HG02623 (cell line): ENCODE data around the gene AP4M1.

Experiments
- ATAC-seq: cut with Tn5 transposase; IDR thresholded peaks from one replicate; pipeline ENCODE4 v1.9.1; 2021; ENCODE audit warnings: moderate library complexity; ENCODE audit not compliant: unreplicated experiment

AP4M1 gene

DNA sequence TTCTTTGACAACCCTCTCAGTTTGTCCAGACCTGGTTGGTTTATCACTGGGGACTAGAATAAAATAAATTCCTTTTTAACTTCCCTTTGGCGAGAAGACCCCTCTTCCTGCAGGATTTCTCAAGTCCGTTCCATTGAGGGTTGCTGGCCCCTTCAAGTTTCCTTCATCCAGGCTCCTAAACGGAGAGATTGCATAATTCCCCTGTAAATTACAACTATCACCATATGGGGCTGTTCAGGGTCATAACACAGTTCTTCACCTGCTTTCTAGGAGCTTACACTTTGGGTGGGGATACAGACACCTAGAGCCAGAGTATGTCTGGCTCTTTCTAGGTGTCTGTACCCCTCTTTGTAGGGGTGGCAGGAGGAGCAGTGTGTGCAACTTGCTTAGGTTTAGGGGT, 15.9 kb upstream of the AP4M1 start:
- ATAC-seq: no peak

DNA sequence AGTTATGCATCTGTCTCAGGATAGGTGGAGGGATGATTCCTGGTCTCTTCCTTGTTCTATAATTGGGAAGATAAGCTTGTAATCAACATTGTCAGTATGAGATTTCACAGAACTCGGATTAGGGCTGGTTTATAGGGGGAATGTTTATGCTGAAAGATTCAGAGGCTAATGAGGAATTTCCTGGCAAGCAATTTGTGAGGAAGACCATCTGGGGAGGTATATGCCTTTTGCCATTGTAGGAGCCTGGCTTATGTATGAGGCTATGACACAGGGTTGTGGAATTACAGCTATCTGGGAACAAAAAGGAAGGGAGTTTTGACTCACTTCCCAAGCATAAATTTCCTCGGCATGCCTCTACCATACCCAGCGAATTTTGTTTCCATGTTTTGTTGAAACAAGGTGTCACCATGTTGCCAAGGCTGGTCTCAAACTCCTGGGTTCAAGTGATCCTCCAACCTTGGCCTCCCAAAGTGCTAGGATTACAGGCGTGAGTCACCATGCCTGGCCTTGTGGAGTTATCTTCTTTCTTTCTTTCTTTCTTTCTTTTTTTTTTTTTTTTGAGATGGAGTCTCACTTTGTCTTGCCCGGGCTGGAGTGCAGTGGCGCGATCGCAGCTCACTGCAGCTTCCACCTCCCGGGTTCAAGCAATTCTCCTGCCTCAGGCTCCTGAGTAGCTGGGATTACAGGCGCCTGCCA, 14.2 kb upstream of the AP4M1 start:
- ATAC-seq: no peak

DNA sequence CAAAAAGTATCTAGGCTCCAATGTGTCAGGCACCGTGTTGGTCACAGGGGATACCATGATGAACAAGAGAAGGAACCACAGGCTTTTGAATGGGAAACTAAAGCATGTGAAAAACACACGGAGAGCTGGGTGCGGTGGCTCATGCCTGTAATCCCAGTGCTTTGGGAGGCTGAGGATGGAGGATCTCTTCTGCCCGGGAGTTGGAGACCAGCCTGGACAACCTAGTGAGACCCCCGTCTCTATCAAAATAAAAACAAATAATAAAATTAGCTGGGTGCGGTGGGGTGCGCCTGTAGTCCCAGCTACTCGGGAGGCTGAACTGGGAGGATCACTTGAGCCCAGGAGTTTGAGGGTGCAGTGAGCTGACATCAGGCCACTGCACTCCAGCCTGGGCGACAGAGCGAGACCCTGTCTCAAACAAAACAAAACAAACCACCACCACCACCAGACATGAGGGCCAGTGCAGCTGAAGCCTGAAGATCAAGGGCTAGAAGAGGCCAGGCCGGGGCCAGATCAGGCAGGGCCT, 13.3 kb upstream of the AP4M1 start:
- no peak for ATAC-seq

DNA sequence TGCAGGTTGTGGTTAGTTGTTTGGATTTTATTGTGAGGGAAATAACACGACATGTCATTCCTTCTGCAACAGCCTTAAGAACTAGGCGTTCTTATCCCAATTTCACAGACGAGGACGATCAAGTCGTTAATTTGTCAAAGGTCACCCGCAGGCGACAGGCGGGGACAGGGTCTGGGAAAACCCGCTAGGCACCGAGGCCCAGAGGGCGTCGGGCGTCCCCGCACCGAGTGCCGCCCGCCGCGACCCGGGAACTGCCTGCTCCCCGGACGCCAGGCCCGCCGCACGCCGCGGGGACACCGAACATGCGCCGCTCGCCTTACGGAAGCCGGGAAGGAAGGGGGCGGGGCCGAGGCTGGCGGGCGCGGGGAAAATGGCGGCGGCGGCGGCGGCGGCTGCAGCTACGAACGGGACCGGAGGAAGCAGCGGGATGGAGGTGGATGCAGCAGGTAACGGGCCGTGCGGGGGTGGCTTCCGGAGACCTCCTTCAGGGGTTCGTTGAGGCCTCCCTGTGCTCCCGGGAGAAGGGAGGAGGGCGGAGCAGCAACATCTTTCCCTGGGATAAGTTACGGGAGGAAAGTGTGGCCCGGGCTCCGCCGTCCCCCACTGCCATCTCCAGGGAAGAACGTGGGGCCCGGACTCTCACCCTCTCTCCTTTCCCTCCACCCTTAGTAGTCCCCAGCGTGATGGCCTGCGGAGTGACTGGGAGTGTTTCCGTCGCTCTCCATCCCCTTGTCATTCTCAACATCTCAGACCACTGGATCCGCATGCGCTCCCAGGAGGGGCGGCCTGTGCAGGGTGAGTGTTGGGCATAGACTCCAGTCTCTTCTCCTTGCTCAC, 12.6 kb upstream of the AP4M1 start, which contains the start of gene COPS6:
COPS6 (plus strand) TSS at position 349 of the 837 bp plus-strand sequence; CDS start at position 371, 22 bp downstream.
- ATAC-seq: no peak

DNA sequence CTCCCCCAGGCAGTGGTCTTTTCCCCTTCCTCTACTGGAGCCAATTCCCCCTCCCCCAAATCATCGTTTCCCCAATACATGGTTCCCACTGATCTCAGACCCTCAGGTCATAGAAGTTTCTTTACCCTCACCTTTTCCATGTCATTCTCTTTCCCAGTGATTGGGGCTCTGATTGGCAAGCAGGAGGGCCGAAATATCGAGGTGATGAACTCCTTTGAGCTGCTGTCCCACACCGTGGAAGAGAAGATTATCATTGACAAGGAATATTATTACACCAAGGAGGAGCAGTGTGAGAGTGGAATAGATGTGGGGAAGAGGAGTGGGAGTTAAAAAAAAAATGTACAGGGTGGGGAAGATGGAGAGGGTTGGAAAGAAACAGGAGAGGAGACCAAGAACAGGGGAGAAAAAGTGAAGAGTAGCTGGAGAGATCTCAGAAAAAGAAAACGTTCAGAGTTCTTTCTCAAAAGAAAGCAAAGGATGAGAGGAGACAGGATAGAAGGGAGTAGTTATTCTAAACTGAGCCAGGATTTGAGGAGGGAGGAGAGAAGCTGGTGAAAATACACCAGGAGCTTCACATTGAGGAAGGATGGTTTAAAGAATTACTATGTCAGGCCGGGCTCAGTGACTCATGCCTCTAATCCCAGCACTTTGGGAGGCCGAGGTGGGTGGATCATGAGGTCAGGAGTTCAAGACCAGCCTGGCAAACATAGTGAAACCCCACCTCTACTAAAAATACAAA, 11.8 kb upstream of the AP4M1 start:
- no peak for ATAC-seq

DNA sequence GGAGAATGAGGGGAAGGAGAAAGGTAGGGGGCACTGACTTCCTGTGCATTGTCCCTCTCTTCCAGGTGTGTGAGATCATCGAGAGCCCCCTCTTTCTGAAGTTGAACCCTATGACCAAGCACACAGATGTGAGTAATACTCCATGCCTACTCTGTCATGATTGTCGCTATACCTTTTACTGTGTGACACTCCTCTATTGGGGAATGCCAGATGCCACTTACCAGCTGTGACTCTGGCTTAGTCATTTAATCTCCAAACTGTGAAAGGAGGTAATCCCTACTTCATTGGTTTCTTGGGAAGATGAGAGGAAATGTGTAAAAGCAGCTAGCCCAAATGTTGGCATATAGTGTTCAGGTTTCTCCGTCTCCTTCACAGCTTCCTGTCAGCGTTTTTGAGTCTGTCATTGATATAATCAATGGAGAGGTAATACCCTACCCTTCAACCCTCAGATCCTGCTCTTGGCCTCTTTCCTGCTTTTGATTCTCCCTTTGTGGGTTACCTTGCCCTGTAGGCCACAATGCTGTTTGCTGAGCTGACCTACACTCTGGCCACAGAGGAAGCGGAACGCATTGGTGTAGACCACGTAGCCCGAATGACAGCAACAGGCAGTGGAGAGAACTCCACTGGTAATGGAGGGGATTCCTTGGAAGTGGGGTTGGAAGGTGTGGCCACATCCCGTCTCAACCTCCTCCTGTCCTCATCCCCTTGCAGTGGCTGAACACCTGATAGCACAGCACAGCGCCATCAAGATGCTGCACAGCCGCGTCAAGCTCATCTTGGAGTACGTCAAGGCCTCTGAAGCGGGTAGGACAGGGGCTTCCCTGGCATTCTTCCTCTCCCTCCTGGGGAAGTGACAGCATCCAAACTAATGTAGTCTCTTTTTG, 10.7 kb upstream of the AP4M1 start:
- no peak for ATAC-seq

DNA sequence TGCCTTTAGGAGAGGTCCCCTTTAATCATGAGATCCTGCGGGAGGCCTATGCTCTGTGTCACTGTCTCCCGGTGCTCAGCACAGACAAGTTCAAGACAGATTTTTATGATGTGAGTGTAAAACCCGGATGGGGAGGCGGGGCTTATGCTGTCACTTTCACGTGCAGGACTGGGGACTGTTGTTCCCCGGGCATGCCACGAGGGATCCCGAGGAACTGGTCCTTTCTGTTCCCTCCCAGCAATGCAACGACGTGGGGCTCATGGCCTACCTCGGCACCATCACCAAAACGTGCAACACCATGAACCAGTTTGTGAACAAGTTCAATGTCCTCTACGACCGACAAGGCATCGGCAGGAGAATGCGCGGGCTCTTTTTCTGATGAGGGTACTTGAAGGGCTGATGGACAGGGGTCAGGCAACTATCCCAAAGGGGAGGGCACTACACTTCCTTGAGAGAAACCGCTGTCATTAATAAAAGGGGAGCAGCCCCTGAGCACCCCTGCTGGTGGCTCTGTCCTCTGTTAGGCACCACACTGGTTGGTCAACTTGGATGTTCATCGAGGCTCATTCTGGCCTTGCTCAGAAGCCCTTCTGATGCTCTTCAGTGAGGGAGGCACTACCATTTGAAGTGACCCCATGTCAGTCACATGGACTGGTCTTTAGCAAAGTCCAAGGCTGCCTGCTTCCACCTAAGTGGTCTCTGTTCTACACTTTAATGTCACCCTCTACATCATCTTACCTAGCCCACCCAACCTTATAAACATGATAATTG, 9.8 kb upstream of the AP4M1 start:
- ATAC-seq: no peak

DNA sequence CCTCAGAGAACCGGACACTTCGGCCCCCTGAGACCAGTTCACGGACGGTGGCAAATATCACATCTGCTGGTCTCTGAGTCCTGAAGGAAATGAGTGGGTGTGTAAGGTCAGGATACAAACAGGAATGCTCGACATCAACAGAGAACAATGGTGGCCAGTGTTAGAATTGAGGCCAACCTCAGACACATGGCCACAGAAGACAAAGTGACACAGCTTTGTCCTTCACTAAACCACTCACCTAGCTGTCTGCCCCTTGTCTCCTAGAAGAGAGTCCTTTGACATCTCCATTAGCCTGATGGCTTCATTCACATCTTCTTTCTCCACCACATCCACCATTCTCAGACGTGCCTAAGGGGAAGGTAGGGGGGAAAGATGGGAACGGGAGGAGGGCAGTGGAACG, 8.4 kb upstream of the AP4M1 start:
- ATAC-seq: no peak

DNA sequence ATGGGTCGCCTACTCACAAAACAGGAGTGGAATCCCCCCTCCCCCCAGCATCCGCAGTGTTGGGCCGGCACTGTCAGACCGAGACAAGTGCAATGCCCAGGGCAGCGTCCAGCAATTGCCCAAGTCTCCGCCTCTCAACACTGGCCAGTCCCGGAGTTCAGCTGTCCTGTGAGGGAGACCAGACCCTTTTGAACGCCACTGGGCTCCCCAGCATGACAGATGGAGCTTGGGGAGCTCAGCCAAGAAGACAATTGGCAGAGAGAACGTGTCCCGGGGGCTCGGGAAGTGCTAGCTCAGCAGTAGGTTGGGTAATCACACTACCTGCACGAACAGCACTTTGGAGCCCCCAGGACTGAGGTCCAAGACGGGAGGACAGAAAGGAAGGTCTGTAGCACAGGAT, 7.9 kb upstream of the AP4M1 start:
- no peak for ATAC-seq

DNA sequence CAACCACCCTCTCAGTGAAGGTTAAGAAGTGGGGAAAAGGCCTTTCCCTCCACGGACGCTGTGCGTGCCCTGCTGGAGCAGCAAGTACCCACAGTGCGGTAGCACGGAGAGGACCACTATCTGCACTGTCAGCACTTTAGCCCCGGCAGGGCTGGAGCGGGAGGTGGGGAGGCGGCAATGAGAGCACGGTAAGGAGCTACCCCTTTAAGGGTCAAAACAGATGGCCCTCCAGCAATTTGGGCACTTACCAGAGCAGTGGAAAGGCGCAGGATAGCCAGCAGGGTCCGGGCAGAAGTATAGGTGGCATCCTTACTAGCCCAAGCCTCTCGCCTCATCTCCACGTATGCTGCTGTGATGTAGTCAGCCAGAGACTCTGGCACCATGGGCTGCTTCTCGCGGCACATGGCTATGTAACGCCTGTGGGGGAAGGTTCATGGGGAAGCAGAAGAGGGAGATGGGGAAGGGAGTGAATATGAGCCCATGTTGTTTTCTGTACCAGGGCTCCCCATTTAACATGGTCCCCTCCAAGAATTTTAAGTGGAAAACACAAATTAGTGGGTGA, 7.4 kb upstream of the AP4M1 start:
- ATAC-seq: no peak

DNA sequence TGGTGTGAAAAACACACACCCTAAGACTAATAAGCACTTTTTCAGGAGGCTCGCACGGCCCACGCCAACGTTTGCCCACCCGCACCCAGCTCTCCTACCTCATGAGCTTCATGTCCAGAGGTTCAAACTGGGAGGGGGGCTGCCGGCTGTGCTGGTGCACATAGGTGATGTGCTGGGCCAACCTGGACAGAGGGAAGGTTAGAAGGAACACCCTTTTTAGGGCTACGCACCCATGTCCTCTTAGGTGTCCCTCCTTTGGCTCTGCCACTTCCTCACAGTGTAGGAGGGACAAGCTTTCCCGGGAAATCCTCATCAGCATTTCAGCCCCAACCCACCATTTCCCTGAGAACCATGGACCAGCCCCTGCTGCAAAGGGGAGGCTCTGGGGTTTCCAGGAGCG, 6.2 kb upstream of the AP4M1 start:
- no peak for ATAC-seq

DNA sequence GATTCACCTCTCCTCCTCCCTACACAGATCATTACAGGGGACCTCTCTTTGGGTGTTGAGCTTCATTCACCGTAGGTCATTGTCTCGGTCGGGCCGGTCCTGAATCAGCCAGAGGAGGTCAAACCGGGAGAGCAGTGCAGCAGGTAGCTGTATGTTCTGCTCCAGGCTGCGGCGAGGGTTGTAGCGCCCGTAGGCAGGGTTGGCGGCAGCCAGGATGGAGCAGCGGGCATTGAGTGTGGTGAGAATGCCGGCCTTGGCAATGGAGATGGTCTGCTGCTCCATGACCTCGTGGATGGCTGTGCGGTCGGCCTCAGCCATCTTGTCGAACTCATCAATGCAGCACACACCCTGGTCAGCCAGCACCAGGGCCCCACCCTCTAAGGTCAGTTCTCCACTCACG, 5.7 kb upstream of the AP4M1 start:
- no peak for ATAC-seq

DNA sequence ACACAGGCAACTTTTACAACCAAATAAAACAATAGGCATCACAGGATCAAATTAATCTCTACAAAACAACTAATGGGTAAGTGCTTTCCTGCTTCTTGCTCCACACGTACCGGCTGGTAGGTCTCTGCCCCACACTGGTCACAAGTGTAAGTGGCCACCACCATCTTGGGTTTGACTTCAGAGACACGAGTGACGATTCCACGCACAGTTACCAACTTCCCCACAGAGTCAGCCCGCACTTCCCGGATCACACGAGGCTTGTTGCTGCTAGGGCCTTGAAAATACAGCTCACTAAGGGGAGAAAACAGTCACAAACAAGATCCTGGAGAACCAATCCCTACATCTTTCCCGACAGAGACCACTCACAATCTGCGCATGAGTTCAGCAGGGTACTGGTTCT, 2.5 kb upstream of the AP4M1 start:
- no peak for ATAC-seq

DNA sequence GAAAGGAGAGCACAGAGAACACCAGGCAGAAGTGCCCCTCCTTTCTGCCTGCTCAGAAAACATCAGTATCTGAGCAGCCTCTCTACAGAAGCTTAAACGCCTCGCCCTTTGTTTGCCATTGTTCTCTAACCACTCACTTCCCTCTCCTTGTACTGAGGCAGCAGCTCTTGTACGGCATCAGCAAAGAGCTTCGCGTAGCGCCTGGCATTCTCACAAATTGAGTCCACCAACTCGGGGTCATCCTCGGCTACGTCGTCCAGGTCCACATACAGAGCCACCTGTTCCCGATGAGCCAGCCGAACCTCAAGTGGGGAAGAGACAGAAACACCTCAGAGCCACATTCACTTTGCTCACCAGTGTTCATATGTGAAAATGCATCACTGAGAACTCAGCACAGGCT, 2.0 kb upstream of the AP4M1 start:
- ATAC-seq: no peak

DNA sequence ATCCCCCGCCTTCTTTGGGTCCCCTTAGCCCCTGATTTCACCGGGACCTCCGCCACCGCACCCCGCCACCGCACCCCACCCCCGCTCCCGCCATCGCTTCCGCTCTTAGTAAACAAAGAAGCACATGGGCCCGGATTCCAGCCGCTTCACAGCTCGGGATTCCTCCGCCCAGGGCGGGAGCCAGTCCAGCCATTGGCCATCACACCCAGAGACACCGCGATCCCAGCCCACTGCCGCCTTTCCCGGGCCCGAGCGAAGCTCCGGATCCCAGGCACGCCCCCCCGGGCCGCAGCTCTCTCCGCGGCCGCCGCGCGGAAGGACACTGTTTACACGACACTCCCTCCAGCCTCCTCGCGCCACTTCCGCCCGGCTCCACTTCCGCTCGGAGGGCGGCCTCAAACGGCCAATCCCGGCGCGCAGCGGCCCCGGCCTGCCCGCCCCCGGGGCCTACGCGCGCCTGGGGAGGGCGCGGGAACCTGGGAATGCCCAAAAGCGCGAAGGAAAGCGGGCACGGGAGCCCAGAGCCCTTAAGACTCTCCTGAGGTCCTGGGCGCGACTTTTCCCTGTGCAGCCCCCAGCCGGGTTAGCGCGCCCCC, 925 bp upstream of the AP4M1 start:
- ATAC-seq: peak; percentile 69

DNA sequence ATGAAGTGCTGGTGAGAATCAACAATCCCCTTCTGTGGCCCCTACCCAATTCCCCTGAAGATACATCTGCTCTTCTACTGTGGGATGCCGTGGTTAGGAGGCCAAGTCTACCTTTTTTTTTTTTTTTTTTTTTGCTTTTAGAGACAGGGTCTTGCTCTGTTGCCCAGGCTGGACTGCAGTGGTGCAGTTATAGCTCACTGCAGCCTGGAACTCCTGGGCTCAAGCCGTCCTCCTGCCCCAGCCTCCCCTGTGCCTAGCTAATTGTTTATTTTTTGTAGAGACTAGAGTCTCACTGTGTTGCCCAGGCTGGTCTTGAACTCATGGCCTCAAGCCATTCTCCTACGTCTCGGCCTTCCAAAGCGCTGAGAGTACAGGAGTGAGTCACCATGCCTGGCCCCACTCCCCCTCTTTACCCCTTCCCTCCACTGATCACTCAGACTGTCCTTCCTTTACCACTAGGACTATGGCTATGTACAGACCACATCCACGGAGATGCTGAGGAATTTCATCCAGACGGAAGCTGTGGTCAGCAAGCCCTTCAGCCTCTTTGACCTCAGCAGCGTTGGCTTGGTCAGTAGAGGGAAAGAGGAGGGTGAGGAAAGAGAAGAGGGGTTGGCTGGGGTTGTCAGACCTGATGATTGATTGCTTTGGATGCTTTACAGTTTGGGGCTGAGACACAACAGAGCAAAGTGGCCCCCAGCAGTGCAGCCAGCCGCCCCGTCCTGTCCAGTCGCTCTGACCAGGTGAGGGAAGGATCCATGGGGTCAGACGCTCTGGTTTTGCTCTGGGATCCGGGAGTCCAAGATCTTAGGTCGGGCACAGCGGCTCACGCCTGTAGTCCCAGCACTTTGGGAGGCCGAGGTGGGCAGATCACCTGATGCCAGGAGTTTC, 1.8 kb downstream of the AP4M1 start:
- ATAC-seq: no peak

DNA sequence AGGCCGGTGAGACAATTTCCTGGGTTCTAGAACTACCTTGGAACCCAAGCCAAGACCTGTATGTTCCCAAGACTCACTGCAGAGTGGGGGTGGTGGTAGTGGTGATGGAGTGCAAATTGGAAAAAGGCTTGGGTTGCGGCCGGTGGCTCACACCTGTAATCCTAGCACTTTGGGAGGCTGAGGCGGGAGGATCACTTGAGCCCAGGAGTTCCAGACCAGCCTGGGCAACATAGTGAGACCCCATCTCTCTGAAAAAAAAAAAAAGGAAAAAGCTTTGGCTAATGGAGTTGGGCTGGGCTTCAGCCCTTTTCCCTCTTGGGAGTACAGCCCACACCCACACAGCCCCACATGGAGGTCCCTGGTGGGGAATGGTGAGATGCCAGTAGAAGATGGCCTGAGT, 4.1 kb downstream of the AP4M1 start:
- no peak for ATAC-seq

DNA sequence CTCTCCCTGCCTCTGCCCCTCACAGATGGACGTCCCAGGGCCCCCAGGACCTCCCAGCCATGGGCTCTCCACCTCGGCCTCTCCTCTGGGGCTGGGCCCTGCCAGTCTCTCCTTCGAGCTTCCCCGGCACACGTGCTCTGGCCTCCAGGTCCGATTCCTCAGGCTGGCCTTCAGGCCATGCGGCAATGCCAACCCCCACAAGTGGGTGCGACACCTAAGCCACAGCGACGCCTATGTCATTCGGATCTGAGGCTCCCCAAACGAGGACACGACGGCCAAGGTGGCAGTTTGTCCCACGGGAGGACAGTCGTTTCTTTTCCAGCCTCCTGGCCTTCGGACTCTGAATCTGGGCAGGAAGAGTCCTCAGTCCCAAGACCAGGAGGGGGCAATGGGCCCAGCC, 5.2 kb downstream of the AP4M1 start:
- ATAC-seq: no peak
